PC-9 (cell line): ENCODE data around the gene ANXA10. TPM values are rescaled to one million over a fixed set of nuclear protein-coding genes. Genes with fewer than 3 reads are reported as not detected.

ENCODE experiments used
- BruUV-seq: library from RNA; stranded (reverse); fragments of 400-500 nt; replicated peaks from 2 replicates; lab custom pipeline; 2021; lab: Mats Ljungman, UMichigan
- CTCF ChIA-PET: fragments of 300-600 bp; sonication (Branson Sonifier 250); formaldehyde crosslinking; loops from one replicate; lab custom pipeline; 2022; ENCODE audit warnings: antibody characterized with exemption; lab: Charles Lee
- POLR2A ChIA-PET: fragments of 300-600 bp; sonication (Branson Sonifier 250); formaldehyde crosslinking; loops from one replicate; lab custom pipeline; 2022; ENCODE audit warnings: antibody characterized with exemption; ENCODE audit not compliant: unreplicated experiment; lab: Charles Lee
- DNase-seq, 2 experiments: peaks; one replicate each; pipeline versions ENCODE4 v3.0.0 to v3.0.0-alpha.2; 2015 to 2022; ENCODE audit warnings: mixed read lengths in 1 of 2
- H2AFZ ChIP-seq: fragments of 200-600 bp; sonication (generic); 2 replicates; pipeline ENCODE4 v1.8.1; 2017; ENCODE audit warnings: antibody characterized with exemption
- H3F3A ChIP-seq: fragments of 200-600 bp; sonication (generic); 2 replicates; pipeline ENCODE4 v1.8.1; 2017; ENCODE audit warnings: antibody characterized with exemption, mild to moderate bottlenecking, low read depth; ENCODE audit not compliant: insufficient read depth
- H3K27ac ChIP-seq: fragments of 200-600 bp; sonication (generic); 2 replicates; pipeline ENCODE4 v1.6.1; 2016; ENCODE audit warnings: mixed run types
- H3K27me3 ChIP-seq: fragments of 200-600 bp; sonication (generic); 2 replicates; pipeline ENCODE4 v1.6.1; 2016; ENCODE audit warnings: low read depth, mixed run types; ENCODE audit not compliant: insufficient read depth
- H3K36me3 ChIP-seq: fragments of 200-600 bp; sonication (generic); 2 replicates; pipeline ENCODE4 v1.6.1; 2016; ENCODE audit warnings: low read depth, mixed run types
- H3K4me1 ChIP-seq: fragments of 200-600 bp; sonication (generic); replicated peaks from 2 replicates; pipeline ENCODE4 v1.6.1; 2016; ENCODE audit warnings: mixed run types; ENCODE audit not compliant: insufficient read depth
- H3K4me2 ChIP-seq: fragments of 200-600 bp; sonication (generic); 2 replicates; pipeline ENCODE4 v1.6.1; 2017; ENCODE audit warnings: mixed run types
- H3K4me3 ChIP-seq: fragments of 200-600 bp; sonication (generic); 2 replicates; pipeline ENCODE4 v1.6.1; 2016; ENCODE audit warnings: mixed run types
- H3K79me2 ChIP-seq: fragments of 200-600 bp; sonication (generic); 2 replicates; pipeline ENCODE4 v1.6.1; 2017; ENCODE audit warnings: low read depth, mixed run types
- H3K9me2 ChIP-seq: fragments of 200-600 bp; sonication (generic); 2 replicates; pipeline ENCODE4 v1.8.1; 2017; ENCODE audit warnings: mild to moderate bottlenecking; ENCODE audit not compliant: insufficient read depth
- H3K9me3 ChIP-seq: fragments of 200-600 bp; sonication (generic); 2 replicates; pipeline ENCODE4 v1.8.1; 2016; ENCODE audit warnings: low read depth; ENCODE audit not compliant: insufficient read depth
- H4K20me1 ChIP-seq: fragments of 200-600 bp; sonication (generic); 2 replicates; pipeline ENCODE4 v1.8.1; 2017; ENCODE audit not compliant: insufficient read depth
- CTCF ChIP-seq: fragments of 200-600 bp; sonication (generic); conservative IDR thresholded peaks from 2 replicates; pipeline ENCODE4 v1.6.1; 2017; ENCODE audit warnings: mixed run types, antibody characterized with exemption, mild to moderate bottlenecking, moderate library complexity
- EZH2 ChIP-seq: fragments of 200-600 bp; sonication (generic); IDR thresholded peaks from 2 replicates; pipeline ENCODE4 v1.8.0; 2017; ENCODE audit warnings: antibody characterized with exemption, low read depth
- intact Hi-C: fragments of 100-400 bp; cut with micrococcal nuclease; formaldehyde crosslinking; loops from one replicate; pipeline ENCODE4 v1.10.0; 2022; ENCODE audit not compliant: unreplicated experiment
- total RNA-seq: library from RNA; stranded (reverse); gene quantifications from 2 replicates; pipeline ENCODE4 v1.2.3, GENCODE V29; 2021

ANXA10 gene
- total RNA-seq, 1 experiment from 2014 or later = 3.0 TPM

DNA sequence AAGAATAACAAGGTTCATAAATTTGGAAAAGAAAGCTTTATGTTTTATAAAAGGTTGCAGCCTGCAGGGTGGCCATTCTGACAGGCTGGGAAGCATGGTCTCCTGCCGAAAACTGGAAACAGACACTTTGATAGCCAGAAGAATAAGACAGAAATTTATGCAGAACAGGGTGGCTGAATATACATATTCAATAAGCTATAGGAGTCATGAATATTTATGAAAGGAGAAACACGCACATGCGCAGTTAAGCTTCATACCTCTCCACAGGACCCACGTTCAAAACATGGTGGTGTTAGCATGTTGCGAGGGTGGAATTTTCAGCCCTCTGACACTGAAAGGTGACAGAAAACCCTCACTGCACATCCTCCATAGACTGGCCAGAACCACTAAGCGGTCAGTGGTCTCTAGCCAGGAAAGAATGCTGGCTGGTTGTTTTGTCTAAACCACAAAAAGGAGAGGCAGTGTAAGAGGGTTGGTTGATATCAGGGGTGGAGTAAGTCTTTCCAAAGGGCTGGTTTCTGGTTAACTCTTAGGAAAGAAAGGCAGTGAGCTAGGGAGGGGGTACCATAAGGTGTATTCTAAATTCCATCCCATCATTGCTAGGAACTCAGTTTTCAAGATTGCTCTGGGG is 58.2 kb downstream of the ANXA10 start:
- TF ChIP-seq CTCF = no peak
- no peak for TF ChIP-seq EZH2
- intact Hi-C loops = loop anchor here (5.0 kb wide), 3 partner anchors 73 to 1983 kb away; no protein-coding TSS in a partner anchor

GRCh38 chr4:168151327-168151726 is 59.0 kb downstream of the ANXA10 start:
- no peaks in the 10 kb centered on the region for H3K79me2 ChIP-seq
- intact Hi-C loops = loop anchor here (5.0 kb wide), 3 partner anchors 74 to 1984 kb away; no protein-coding TSS in a partner anchor
- no peaks in the 10 kb centered on the region for H3K9me2 ChIP-seq
- no peaks in the 10 kb centered on the region for H3K9me3 ChIP-seq
- ChIA-PET CTCF (no interaction called here), POLR2A (no interaction called here)
- no peak overlapping the region for H2AFZ ChIP-seq
- no peak for TF ChIP-seq EZH2
- no peak for TF ChIP-seq CTCF
- H3K27ac ChIP-seq = no peak overlapping the region
- H4K20me1 ChIP-seq = no peaks in the 10 kb centered on the region
- no TSS peak for BruUV-seq
- H3K4me2 ChIP-seq = no peak overlapping the region
- no peaks in the 10 kb centered on the region for H3F3A ChIP-seq
- H3K4me3 ChIP-seq = no peak overlapping the region
- no peaks in the 10 kb centered on the region for H3K36me3 ChIP-seq
- no peaks in the 10 kb centered on the region for H3K27me3 ChIP-seq
- no peaks in the 10 kb centered on the region for H3K4me1 ChIP-seq
- DNase-seq = no peak

More for the DNA sequence above, 58.2 kb downstream of the ANXA10 start:
- no peak for DNase-seq
- Histone ChIP-seq H3K4me1 (no peaks in the 10 kb centered on the region), H3K4me3 (no peak overlapping the region), H3K9me3 (no peaks in the 10 kb centered on the region), H3K27me3 (no peaks in the 10 kb centered on the region), H3K79me2 (no peaks in the 10 kb centered on the region), H4K20me1 (no peaks in the 10 kb centered on the region), H3K9me2 (no peaks in the 10 kb centered on the region), H3F3A (no peaks in the 10 kb centered on the region), H3K27ac (no peak overlapping the region), H3K4me2 (no peak overlapping the region), H2AFZ (no peak overlapping the region), H3K36me3 (no peaks in the 10 kb centered on the region)
- CTCF ChIA-PET = no interaction called here
- POLR2A ChIA-PET = no interaction called here
- BruUV-seq = no TSS peak

DNA sequence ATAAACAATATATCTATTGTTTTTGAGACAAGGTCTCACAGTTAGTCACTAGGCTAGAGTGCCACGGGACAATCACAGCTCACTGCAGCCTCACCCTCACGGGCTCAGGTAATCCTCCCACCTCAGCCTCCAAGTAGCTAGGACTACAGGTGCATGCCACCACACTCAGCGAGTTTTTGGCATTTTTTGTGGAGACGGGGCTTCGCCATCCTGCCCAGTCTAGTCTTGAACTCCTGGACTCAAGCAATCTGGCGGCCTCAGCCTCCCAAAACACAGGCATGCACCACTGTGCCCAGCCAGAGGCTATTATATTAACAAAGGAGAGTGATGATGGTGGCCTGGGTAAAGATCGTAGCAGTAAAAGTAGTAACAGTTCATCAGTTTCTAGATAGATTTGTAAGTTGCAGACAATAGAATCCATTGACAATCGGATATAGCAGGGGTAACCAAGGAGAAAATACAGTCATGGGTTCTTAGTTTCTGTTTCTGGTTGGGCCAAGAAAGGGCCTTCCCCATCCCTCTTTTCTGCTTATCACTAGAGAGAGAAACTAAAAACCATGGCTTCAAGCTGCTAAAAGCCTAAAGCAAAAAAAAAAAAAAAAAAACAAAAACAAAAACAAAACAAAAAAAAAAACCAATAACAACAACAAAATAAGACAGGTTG is 60.6 kb downstream of the ANXA10 start:
- peak overlapping the region; percentile 71 for H3K4me2 ChIP-seq
- intact Hi-C loops = loop anchor here (5.0 kb wide), 3 partner anchors 76 to 1986 kb away; no protein-coding TSS in a partner anchor
- H3K79me2 ChIP-seq = no peaks in the 10 kb centered on the region
- DNase-seq = no peak
- no TSS peak for BruUV-seq
- no peak overlapping the region for H3K27ac ChIP-seq
- H3K27me3 ChIP-seq = no peaks in the 10 kb centered on the region
- H4K20me1 ChIP-seq = no peaks in the 10 kb centered on the region
- H3K9me3 ChIP-seq = no peaks in the 10 kb centered on the region
- no peak overlapping the region for H3K4me3 ChIP-seq
- CTCF ChIA-PET = interaction anchor here (0.6 to 0.9 kb wide), 8 partner anchors 26 to 492 kb away, joined by 3 to 6 read pairs (median 4); no protein-coding TSS in a partner anchor
- H3K36me3 ChIP-seq = no peaks in the 10 kb centered on the region
- H3K9me2 ChIP-seq = no peaks in the 10 kb centered on the region
- no peak overlapping the region for H2AFZ ChIP-seq
- no peaks in the 10 kb centered on the region for H3K4me1 ChIP-seq
- POLR2A ChIA-PET = interaction anchor here (0.7 kb wide), 1 partner anchor 1701 kb away, joined by 9 read pairs; no protein-coding TSS in a partner anchor
- TF ChIP-seq EZH2 = no peak
- no peak for TF ChIP-seq CTCF
- H3F3A ChIP-seq = no peaks in the 10 kb centered on the region
